ENCODE measurements around the gene SLC10A7. TPM values are rescaled to one million over a fixed set of nuclear protein-coding genes. Genes with fewer than 3 reads are reported as not detected.

SLC10A7 gene, protein sequence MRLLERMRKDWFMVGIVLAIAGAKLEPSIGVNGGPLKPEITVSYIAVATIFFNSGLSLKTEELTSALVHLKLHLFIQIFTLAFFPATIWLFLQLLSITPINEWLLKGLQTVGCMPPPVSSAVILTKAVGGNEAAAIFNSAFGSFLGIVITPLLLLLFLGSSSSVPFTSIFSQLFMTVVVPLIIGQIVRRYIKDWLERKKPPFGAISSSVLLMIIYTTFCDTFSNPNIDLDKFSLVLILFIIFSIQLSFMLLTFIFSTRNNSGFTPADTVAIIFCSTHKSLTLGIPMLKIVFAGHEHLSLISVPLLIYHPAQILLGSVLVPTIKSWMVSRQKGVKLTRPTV
- 10 to 100 TPM; 12.2 to 12.6 TPM for total RNA-seq

DNA sequence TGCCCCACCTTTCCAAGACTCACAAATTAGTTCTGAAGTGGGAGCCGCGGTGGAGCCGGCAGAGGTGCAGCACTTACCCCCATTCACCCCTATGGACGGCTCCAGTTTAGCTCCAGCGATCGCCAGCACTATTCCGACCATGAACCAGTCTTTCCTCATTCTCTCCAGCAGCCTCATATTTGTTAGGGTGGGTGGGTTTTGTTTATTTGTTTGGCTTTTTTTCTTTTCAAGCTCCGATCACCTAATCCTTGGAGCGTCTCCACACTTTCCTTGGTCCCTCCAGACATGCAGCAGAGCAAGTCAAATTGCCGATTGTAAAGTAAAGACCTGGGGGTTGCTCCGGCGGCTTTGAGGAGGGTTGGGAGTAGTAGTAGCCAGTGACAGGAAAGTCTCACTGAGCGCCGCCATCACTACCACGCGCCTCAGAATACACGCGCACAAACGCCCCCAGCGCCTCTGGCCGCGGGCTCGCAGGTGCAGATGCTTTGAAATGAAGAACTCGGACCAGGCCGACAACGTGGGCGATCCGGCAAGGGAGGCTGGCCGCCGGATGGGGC lies at the start of gene SLC10A7:
Gene SLC10A7 (minus strand): TSS at position 400 of the 557 bp plus-strand sequence. CDS start 223 bp downstream, at position 177.
- intact Hi-C loops (cut with micrococcal nuclease), result loop anchor here (1.0 to 10.0 kb wide), 18 partner anchors 15 to 1341 kb away; partner anchors contain the start of genes LSM6, MMAA, OTUD4 and POU4F2
- Mint-ChIP-seq H3K4me1 (ENCODE audit: low read depth) (peaks cover 24% of the 10 kb centered on the region), H3K27me3 (ENCODE audit: low read depth) (no peaks in the 10 kb centered on the region), H3K27ac (peak within 1 kb of the TSS; percentile 54), H3K4me3 (no peak within 1 kb of the TSS), H3K36me3 (ENCODE audit: low read depth) (peaks cover 3% of the 10 kb centered on the region), H3K9me3 (no peaks in the 10 kb centered on the region)
- CTCF ChIA-PET, result no interaction called here
- peak; percentile 78 for DNase-seq

GRCh38 chr4:146567396-146567795 lies 45.7 kb upstream of the SLC10A7 start:
- no peak for DNase-seq
- CTCF ChIA-PET, result no interaction called here
- H3K9me3 Mint-ChIP-seq, result no peaks in the 10 kb centered on the region
- no peaks in the 10 kb centered on the region for H3K4me1 Mint-ChIP-seq (ENCODE audit: low read depth)
- no peak overlapping the region for H3K27ac Mint-ChIP-seq
- H3K4me3 Mint-ChIP-seq, result no peak overlapping the region
- peaks cover 11% of the 10 kb centered on the region for H3K27me3 Mint-ChIP-seq (ENCODE audit: low read depth)
- intact Hi-C loops (cut with micrococcal nuclease), result no loop called here
- no peaks in the 10 kb centered on the region for H3K36me3 Mint-ChIP-seq (ENCODE audit: low read depth)

DNA sequence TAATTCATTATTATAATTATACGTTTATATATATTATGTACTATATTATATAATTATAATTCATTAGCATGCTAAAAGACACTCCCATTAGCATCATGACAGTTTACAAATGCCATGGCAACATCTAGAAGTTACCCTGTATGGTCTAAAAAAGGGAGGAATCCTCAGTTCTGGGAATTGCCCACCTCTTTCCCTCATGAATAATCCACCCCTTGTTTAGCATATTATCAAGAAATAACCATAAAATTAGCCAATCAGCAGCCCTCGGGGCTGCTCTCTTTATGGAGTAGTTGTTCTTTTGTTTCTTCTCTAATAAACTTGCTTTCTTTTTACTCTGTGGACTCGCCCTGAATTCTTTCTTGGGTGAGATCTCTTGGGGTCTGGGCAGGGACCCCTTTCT lies 42.8 kb upstream of the SLC10A7 start:
- Mint-ChIP-seq H3K27ac (no peak overlapping the region), H3K4me3 (no peak overlapping the region), H3K9me3 (no peaks in the 10 kb centered on the region), H3K4me1 (ENCODE audit: low read depth) (no peaks in the 10 kb centered on the region), H3K36me3 (ENCODE audit: low read depth) (no peaks in the 10 kb centered on the region), H3K27me3 (ENCODE audit: low read depth) (peaks cover 14% of the 10 kb centered on the region)
- CTCF ChIA-PET, result no interaction called here
- intact Hi-C loops (cut with micrococcal nuclease), result no loop called here
- no peak for DNase-seq

- DNase-seq, result no peak
- no peaks in the 10 kb centered on the region for H3K9me3 Mint-ChIP-seq
- intact Hi-C loops (cut with micrococcal nuclease), result no loop called here
- no peaks in the 10 kb centered on the region for H3K36me3 Mint-ChIP-seq (ENCODE audit: low read depth)
- peaks cover 8% of the 10 kb centered on the region for H3K27me3 Mint-ChIP-seq (ENCODE audit: low read depth)
- H3K4me3 Mint-ChIP-seq, result no peak overlapping the region
- H3K27ac Mint-ChIP-seq, result no peak overlapping the region
- CTCF ChIA-PET, result interaction anchor here (0.6 kb wide), 1 partner anchor 541 kb away, joined by 3 read pairs; no protein-coding TSS in a partner anchor
- no peaks in the 10 kb centered on the region for H3K4me1 Mint-ChIP-seq (ENCODE audit: low read depth)
These were observed 28.4 kb upstream of the SLC10A7 start for GRCh38 chr4:146550161-146550560.

DNA sequence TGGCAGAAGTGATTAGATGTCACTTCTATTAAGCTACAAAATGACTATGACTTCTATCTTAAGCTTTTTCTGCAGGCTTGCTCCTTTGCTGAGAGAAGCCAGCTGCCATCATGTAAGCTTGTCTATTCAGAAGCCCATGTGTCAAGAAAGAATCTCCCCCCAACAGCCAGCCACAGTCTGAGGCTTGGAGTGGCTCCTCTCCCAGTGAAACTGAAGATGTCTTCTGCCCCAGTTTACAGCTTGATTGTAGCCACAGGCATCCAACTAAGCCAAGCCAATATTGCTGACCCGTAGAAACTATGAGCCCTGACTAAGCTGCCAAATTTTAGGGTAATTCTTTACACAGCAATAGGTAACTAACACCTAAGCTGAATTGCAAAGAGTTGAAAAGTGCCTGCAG lies 26.7 kb upstream of the SLC10A7 start:
- Mint-ChIP-seq H3K4me3 (no peak overlapping the region), H3K4me1 (ENCODE audit: low read depth) (no peaks in the 10 kb centered on the region), H3K36me3 (ENCODE audit: low read depth) (no peaks in the 10 kb centered on the region), H3K9me3 (peaks cover 7% of the 10 kb centered on the region), H3K27ac (no peak overlapping the region), H3K27me3 (ENCODE audit: low read depth) (peaks cover 15% of the 10 kb centered on the region)
- no peak for DNase-seq
- CTCF ChIA-PET, result no interaction called here
- intact Hi-C loops (cut with micrococcal nuclease), result no loop called here

DNA sequence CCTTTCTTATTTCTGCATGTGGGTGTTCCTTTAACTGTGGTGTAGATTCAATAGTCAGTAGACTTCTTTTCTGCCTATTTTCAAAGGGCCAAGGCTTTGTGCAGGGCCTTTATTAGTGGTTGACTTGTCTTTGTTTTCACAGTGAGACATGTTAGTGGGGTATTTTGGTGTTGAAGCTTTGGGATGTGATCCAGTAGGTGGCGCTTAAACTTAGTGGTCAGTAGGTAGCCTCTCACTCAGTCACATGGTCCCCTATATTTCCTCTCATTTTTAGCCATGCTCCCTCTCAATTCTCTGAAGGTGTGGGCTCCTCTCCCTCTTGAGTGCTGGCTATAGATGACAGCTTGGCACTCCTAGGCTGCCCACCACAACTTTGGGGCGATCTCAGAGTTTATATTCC lies 23.4 kb upstream of the SLC10A7 start:
- peaks cover 33% of the 10 kb centered on the region for H3K27me3 Mint-ChIP-seq (ENCODE audit: low read depth)
- H3K27ac Mint-ChIP-seq, result no peak overlapping the region
- H3K4me1 Mint-ChIP-seq (ENCODE audit: low read depth), result no peaks in the 10 kb centered on the region
- peaks cover 19% of the 10 kb centered on the region for H3K9me3 Mint-ChIP-seq
- intact Hi-C loops (cut with micrococcal nuclease), result no loop called here
- no peak overlapping the region for H3K4me3 Mint-ChIP-seq
- H3K36me3 Mint-ChIP-seq (ENCODE audit: low read depth), result peaks cover 1% of the 10 kb centered on the region
- CTCF ChIA-PET, result no interaction called here
- no peak for DNase-seq

- CTCF ChIA-PET, result no interaction called here
- peaks cover 3% of the 10 kb centered on the region for H3K27me3 Mint-ChIP-seq (ENCODE audit: low read depth)
- intact Hi-C loops (cut with micrococcal nuclease), result no loop called here
- no peak overlapping the region for H3K4me3 Mint-ChIP-seq
- H3K36me3 Mint-ChIP-seq (ENCODE audit: low read depth), result peaks cover 1% of the 10 kb centered on the region
- no peak overlapping the region for H3K27ac Mint-ChIP-seq
- no peaks in the 10 kb centered on the region for H3K4me1 Mint-ChIP-seq (ENCODE audit: low read depth)
- no peak for DNase-seq
- peaks cover 4% of the 10 kb centered on the region for H3K9me3 Mint-ChIP-seq
These were observed 12.4 kb upstream of the SLC10A7 start for GRCh38 chr4:146534178-146534577.

DNA sequence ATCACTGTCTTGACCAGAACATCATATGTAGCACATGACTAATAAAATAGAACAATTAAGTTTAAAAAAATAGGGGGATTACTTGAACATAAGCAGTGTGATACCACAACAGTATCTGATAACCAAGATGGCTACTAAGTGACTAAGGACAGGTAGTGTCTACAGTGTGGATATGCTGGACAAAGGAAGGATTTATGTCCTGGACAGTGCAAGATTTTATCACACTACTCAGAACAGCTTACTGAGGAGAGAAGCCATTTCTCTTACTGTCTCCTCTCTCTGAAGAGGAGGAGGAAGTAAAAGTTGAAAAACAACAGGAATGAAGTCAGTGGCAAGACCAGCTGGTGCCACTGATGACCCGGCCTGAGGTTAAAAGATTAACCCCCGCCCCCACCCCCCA lies 4.0 kb upstream of the SLC10A7 start:
- CTCF ChIA-PET, result no interaction called here
- Mint-ChIP-seq H3K4me3 (no peak overlapping the region), H3K27ac (no peak overlapping the region), H3K9me3 (no peaks in the 10 kb centered on the region), H3K36me3 (ENCODE audit: low read depth) (peaks cover 3% of the 10 kb centered on the region), H3K4me1 (ENCODE audit: low read depth) (peaks cover 14% of the 10 kb centered on the region), H3K27me3 (ENCODE audit: low read depth) (no peaks in the 10 kb centered on the region)
- intact Hi-C loops (cut with micrococcal nuclease), result loop anchor here (10.0 kb wide), 2 partner anchors 389 to 721 kb away; no protein-coding TSS in a partner anchor
- no peak for DNase-seq

- CTCF ChIA-PET, result interaction anchor here (0.6 kb wide), 2 partner anchors 19 to 326 kb away, joined by 3 to 5 read pairs; no protein-coding TSS in a partner anchor
- H3K4me1 Mint-ChIP-seq (ENCODE audit: low read depth), result peaks cover 14% of the 10 kb centered on the region
- H3K27me3 Mint-ChIP-seq (ENCODE audit: low read depth), result no peaks in the 10 kb centered on the region
- H3K27ac Mint-ChIP-seq, result no peak overlapping the region
- no peak for DNase-seq
- peaks cover 3% of the 10 kb centered on the region for H3K36me3 Mint-ChIP-seq (ENCODE audit: low read depth)
- intact Hi-C loops (cut with micrococcal nuclease), result loop anchor here (5.0 to 10.0 kb wide), 7 partner anchors 113 to 1158 kb away; partner anchors contain the start of genes LSM6, POU4F2 and PRMT9
- H3K9me3 Mint-ChIP-seq, result no peaks in the 10 kb centered on the region
- H3K4me3 Mint-ChIP-seq, result no peak overlapping the region
These were observed 2.9 kb upstream of the SLC10A7 start for GRCh38 chr4:146524663-146525062.

DNA sequence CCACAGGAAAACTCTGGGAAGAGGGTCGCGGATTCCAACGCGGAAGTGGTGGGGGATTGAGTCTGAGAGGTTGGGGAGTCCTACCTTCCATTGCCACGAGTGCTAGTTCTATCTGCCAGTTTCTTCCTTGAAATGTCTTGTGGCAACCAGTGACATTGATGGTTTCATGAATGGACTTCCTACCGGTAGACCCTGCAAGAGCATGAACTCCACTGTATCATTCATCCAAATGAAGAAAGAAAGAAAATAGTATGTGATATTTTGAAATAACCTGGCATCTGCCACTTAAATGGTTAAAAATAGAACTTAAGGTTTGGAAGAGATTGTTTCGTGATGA lies 1.1 kb upstream of the SLC10A7 start:
- intact Hi-C loops (cut with micrococcal nuclease), result loop anchor here (1.0 to 10.0 kb wide), 12 partner anchors 17 to 1159 kb away; partner anchors contain the start of genes LSM6, POU4F2, PRMT9 and TMEM184C
- Mint-ChIP-seq H3K9me3 (no peaks in the 10 kb centered on the region), H3K4me3 (no peak overlapping the region), H3K27ac (peak overlapping the region; percentile 54), H3K27me3 (ENCODE audit: low read depth) (no peaks in the 10 kb centered on the region), H3K4me1 (ENCODE audit: low read depth) (peaks cover 20% of the 10 kb centered on the region), H3K36me3 (ENCODE audit: low read depth) (peaks cover 2% of the 10 kb centered on the region)
- CTCF ChIA-PET, result no interaction called here
- no peak for DNase-seq

GRCh38 chr4:146522098-146522868 lies 543 bp upstream of the SLC10A7 start:
- Mint-ChIP-seq H3K9me3 (no peaks in the 10 kb centered on the region), H3K27ac (peak overlapping the region; percentile 54), H3K36me3 (ENCODE audit: low read depth) (peaks cover 2% of the 10 kb centered on the region), H3K27me3 (ENCODE audit: low read depth) (no peaks in the 10 kb centered on the region), H3K4me1 (ENCODE audit: low read depth) (peaks cover 24% of the 10 kb centered on the region), H3K4me3 (no peak overlapping the region)
- intact Hi-C loops (cut with micrococcal nuclease), result loop anchor here (1.0 to 10.0 kb wide), 12 partner anchors 16 to 1160 kb away; partner anchors contain the start of genes LSM6, POU4F2, PRMT9 and TMEM184C
- CTCF ChIA-PET, result no interaction called here
- DNase-seq, result peak; percentile 88

DNA sequence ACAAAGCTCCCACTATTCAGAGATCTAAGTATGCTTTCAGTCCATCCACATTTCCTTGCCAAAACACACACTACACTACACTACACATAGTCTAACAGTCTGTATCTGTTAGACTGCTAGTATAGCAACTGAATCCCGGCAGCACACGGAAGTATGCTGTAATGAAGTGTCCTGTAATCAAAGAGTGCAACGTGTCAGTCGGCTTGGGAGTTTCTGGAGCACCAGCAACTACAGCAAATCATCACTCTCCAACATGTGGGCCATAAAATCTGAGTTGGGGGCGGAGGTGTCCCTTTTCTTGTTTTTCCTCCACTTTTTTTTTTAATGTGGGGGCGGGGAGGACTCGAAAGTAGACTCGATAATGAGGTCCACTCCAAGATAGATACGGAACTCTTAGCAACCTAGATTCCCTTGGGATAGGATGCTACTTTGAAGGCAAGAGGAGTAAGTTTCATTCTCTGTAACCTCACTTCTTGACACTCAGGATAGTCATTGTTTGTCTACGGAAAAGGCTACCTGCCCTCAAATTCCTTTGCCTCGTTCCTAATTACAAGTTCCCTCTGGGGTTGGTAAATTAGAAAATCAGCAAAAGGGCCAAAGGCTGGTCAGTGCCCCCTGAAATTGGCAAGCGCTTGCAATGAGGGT lies 722 bp downstream of the SLC10A7 start:
- CTCF ChIA-PET, result interaction anchor here (0.6 to 1.2 kb wide), 3 partner anchors 82 to 178 kb away, joined by 4 to 7 read pairs (median 4); no protein-coding TSS in a partner anchor
- no peaks in the 10 kb centered on the region for H3K27me3 Mint-ChIP-seq (ENCODE audit: low read depth)
- no peak overlapping the region for H3K27ac Mint-ChIP-seq
- no peaks in the 10 kb centered on the region for H3K9me3 Mint-ChIP-seq
- H3K4me3 Mint-ChIP-seq, result no peak overlapping the region
- H3K4me1 Mint-ChIP-seq (ENCODE audit: low read depth), result peaks cover 24% of the 10 kb centered on the region
- peak; percentile 63 for DNase-seq
- intact Hi-C loops (cut with micrococcal nuclease), result loop anchor here (1.0 to 10.0 kb wide), 13 partner anchors 63 to 1340 kb away; partner anchors contain the start of genes LSM6, MMAA, OTUD4 and POU4F2
- peaks cover 5% of the 10 kb centered on the region for H3K36me3 Mint-ChIP-seq (ENCODE audit: low read depth)

Measured in activated naive CD4-positive, alpha-beta T cell treated with anti-CD3 and anti-CD28 coated beads for 36 hours (primary cell).